Frontal cortex (tissue), 4 donors: ENCODE measurements around the gene RNF26. TPM values are rescaled to one million over a fixed set of nuclear protein-coding genes. Genes with fewer than 3 reads are reported as not detected.

Experiments used
- DNase-seq, 2 donors: peaks; one replicate each; pipeline ENCODE4 v3.0.0; 2012; ENCODE audit warnings: low spot score in 2 of 2
- FAIRE-seq: peaks from 2 replicates; lab custom pipeline; 2012; peaks lifted over from hg19 to GRCh38; lab: Jason Lieb, UNC
- total RNA-seq: library from RNA; depleted of rRNA; stranded (reverse); fragments of >200 nt; gene quantifications from one replicate; pipeline ENCODE4 v1.2.3, GENCODE V29; 2014
- donor health status: control.
- donor health status: control.
- donor health status: control.

The RNF26 gene
- total RNA-seq, 1 donor from 2014 or later, result 2.9 TPM

- FAIRE-seq (no peak), DNase-seq (no peak)
Measured at GRCh38 chr11:119367661-119368120, 33.4 kb downstream of the RNF26 start.

GRCh38 chr11:119368121-119369034 is 34.1 kb downstream of the RNF26 start:
- FAIRE-seq (no peak), DNase-seq (peak in 1 of 2 donors; percentile 61)

- FAIRE-seq (no peak), DNase-seq (no peak)
Measured at GRCh38 chr11:119369132-119369925, 35.0 kb downstream of the RNF26 start.

- DNase-seq (no peak), FAIRE-seq (no peak)
Measured at GRCh38 chr11:119370486-119371046, 36.2 kb downstream of the RNF26 start.

- DNase-seq (no peak), FAIRE-seq (no peak)
Measured at GRCh38 chr11:119371067-119371601, 36.8 kb downstream of the RNF26 start.

GRCh38 chr11:119371778-119372182 is 37.5 kb downstream of the RNF26 start:
- DNase-seq, result peak in 1 of 2 donors; percentile 59
- no peak for FAIRE-seq

GRCh38 chr11:119372260-119373058 is 38.1 kb downstream of the RNF26 start:
- DNase-seq, result no peak
- FAIRE-seq, result no peak

GRCh38 chr11:119373059-119373920 is 39.0 kb downstream of the RNF26 start:
- FAIRE-seq (no peak), DNase-seq (no peak)

- DNase-seq, result peak in 1 of 2 donors; percentile 69
- FAIRE-seq, result no peak
Measured at GRCh38 chr11:119373921-119374631, 39.7 kb downstream of the RNF26 start.

GRCh38 chr11:119374632-119375336 is 40.5 kb downstream of the RNF26 start:
- no peak for FAIRE-seq

GRCh38 chr11:119375337-119376196 is 41.2 kb downstream of the RNF26 start:
- FAIRE-seq (no peak), DNase-seq (peak in 1 of 2 donors; percentile 68)

More at GRCh38 chr11:119374632-119375336, 40.5 kb downstream of the RNF26 start:
- DNase-seq, result no peak

GRCh38 chr11:119376197-119376847 is 42.0 kb downstream of the RNF26 start:
- peak; percentile 65 to 67 for DNase-seq
- FAIRE-seq, result no peak

- DNase-seq (no peak), FAIRE-seq (no peak)
Measured at GRCh38 chr11:119377112-119377901, 43.0 kb downstream of the RNF26 start.

- FAIRE-seq (no peak), DNase-seq (no peak)
Measured at GRCh38 chr11:119377961-119378667, 43.8 kb downstream of the RNF26 start.
